HG03342 (cell line): ENCODE results near the gene VAMP1.
A peak's percentile ranks its signal among the peaks of the same experiment; 100 is the strongest.

Experiments
- ATAC-seq: cut with Tn5 transposase; IDR thresholded peaks from one replicate; pipeline ENCODE4 v1.9.1; 2021; ENCODE audit warnings: mild to moderate bottlenecking, moderate library complexity; ENCODE audit not compliant: unreplicated experiment

VAMP1 gene

DNA sequence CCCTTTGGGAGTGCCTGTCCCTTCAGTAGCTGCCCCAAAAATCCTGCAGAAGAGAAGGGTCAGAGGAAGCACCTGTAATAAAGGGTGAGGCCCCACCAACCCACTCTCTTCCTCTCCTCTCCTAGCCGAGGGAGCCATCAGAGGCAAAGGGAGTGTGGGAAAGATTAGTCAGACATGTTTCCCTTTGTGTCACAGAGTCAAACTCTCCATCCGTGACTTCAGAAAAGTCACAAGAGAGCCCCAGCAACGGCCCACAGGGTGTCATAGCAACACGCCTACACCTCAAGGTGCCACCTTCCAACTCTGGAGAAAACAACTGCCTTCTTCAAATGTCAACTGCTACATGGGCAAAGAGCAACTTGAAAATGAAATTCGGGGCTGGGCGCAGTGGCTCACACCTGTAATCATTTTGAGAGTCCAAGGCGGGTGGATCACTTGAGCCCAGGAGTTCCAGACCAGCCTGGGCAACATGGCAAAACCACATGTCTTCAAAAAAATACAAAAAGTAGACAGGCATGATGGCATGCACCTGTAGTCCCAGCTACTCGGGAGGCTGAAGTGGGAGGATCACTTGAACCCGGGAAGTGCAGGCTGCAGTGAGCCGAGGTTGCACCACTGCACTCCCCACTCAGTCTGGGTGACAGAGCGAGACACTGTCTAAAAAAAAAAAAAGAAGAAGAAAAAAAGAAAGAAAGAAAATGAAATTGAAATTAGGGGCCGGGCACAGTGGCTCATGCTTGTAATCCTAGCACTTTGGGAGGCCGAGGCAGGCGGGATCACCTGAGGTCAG is 43.4 kb downstream of the VAMP1 start:
- ATAC-seq = peak; percentile 68

DNA sequence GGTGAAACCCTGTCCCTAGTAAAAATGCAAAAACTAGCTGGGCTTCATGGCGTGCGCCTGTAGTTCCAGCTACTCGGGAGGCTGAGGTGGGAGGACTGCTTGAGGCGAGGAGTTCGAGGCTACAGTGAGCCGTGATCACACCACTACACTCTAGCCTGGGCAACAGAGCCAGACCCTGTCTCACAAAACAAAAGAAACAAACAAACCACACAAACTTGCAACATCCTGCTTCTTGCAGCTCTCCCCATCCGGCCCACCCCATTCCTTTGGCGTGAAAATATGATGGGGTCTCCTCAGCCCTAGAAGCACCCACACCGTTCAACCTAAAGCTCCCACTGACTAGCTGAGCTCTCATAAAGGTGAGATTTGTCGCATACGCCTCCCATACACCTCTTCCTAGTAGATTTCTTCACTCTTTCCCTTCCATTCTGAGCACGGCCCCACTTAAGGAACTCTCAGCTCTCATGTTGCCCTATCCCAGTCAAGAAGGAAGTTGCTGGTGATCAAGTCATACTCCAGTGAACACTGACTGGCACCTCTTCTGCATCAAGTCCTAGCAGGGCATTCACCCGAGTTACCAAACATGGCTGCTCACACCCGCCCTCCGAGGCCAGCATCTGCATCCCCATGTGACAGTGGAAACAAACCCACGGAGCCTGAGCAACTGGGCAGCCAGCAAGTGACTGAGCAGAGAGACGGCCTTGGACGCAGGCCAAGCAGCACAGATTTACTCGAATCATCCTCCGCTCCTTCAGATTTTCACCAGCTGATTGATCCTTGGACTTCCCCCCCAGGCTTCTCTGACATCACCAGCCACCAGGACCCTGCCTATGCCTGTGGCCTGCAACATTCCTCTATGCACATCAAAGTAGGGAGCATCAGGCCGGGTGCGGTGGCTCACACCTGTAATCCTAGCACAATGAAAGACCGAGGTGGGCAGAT is 44.6 kb downstream of the VAMP1 start:
- ATAC-seq = no peak

DNA sequence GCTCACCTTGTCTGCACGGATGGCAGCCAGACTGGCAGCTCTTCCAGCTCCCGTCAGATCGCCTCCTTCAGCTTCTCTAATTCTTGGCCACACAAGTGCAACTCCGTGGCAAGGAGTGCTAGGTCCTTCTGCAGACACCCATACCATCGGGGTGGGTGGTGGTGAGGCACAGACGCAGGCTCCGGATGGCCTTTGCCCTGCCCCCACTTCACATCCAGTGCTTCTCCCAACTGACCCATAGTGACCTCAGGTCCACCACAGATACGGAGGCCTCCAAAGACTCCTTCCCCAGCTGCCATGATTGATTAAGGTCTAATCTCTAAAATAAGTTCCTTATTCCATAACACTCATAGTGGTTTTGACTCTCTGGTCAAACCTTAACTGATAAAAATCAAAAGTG is 45.6 kb downstream of the VAMP1 start:
- no peak for ATAC-seq

DNA sequence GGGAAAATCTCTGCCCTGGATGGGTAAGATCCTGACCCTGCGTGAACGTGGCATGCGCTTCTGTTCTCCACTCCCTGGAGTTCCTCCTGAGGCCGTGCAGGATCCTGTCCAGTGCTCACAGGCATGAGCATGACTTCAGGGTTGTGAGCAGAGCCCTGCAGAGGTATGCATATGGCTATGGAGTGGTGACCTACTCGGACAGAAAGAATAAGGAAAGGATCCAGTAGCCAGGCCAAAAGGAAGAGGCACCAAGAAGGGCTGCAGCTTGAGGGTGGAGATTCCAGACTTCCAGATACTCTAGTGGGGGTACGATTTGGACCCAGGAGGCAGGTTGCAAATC is 46.5 kb downstream of the VAMP1 start:
- no peak for ATAC-seq

GRCh38 chr12:6423267-6424007 is 47.0 kb downstream of the VAMP1 start:
- peak; percentile 41 for ATAC-seq

DNA sequence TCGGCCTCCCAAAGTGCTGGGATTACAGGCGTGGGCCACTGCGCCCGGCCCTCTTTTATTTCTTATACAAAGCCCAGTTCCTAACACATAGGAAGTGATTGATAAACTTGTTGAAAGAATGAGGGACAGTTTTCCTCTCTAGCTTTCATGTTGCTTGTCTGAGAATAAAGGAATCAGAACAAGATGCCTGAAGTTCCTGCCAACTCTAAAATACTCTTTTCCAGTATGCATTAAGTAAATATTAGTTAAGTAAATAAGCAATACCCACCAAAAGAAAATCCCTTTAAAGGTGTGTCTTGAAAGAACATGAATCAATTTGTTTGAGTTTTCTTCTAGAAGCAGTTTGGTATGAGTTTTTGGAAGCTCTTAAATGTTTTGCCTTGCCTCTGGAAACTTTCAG is 50.1 kb downstream of the VAMP1 start:
- ATAC-seq = no peak

DNA sequence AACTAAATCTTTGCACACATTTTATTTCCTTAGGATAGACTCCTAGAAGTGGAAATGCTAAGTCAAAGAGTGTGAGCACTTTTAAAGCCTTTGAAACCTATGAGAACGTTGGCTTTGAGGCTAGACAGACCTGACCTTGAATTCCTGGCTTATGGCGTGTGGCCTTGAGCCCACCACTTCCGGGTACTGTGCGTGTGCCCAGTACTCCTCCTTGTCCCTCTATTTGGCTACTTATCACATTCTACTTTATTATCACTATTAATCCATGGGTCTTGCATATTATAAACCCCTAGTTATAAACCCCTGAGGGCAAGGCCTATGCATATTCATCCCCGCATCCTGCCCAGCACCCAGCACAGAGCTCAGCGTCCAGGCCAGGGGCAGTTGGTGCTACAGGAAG is 51.7 kb downstream of the VAMP1 start:
- ATAC-seq = no peak

DNA sequence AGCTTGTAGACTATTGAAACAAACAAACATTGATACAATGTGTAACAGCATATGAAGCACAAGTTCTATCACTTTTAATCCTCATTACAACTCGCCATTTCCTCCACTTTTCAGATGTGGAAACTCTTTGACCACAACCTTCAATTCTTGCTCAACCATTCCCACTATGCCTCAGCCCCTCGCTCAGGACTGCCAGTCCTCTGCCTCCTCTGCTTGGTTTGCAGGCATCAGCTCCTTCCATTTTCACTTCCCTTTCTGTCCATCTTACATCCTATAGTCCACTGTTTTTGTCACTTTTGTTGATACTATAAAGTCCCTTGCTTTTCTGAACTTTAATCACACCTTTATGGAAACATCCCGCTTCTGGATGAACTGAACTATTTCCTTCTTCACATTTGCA is 53.9 kb downstream of the VAMP1 start:
- no peak for ATAC-seq
